Testis (tissue), 2 donors: ENCODE data around the gene FES.

Source experiments
- CTCF ChIP-seq, 3 experiments: fragments of 450-650 bp in 2 of 3; fragments of 200-600 bp in 1 of 3; sonication (generic) in 1 of 3; IDR thresholded peaks; one replicate each; pipeline ENCODE4 v1.5.1; 2016 to 2019; ENCODE audit warnings: antibody characterized with exemption in 3 of 3, mild to moderate bottlenecking in 2 of 3, moderate library complexity in 1 of 3
- POLR2A ChIP-seq: fragments of 450-650 bp; IDR thresholded peaks from one replicate; pipeline ENCODE4 v1.6.1; 2017; ENCODE audit warnings: antibody characterized with exemption, mild to moderate bottlenecking, moderate library complexity

- TF ChIP-seq CTCF (IDR thresholded peaks at IDR 0.05), result no peak
- TF ChIP-seq POLR2A, result no peak
Observed at GRCh38 chr15:90929246-90930019, 45.1 kb downstream of the FES start.
